Inflammatory macrophage treated with lipopolysaccharide for 4 hours (primary cell): Measurements from ENCODE around the gene RASGEF1B.

ENCODE experiments used
- DNase-seq: peaks from one replicate; pipeline ENCODE4 v3.0.0-alpha.2; 2020

Gene RASGEF1B

GRCh38 chr4:81465406-81466340 lies 6.0 kb downstream of the RASGEF1B start:
- DNase-seq = peak; percentile 22

- peak; percentile 10 for DNase-seq
Observed at GRCh38 chr4:81460834-81461233, 10.9 kb downstream of the RASGEF1B start.

- DNase-seq = peak; percentile 1
Observed at GRCh38 chr4:81460191-81460701, 11.5 kb downstream of the RASGEF1B start.

- DNase-seq = peak; percentile 1
Observed at GRCh38 chr4:81459228-81459627, 12.5 kb downstream of the RASGEF1B start.

- DNase-seq = no peak
Observed at GRCh38 chr4:81457921-81458520, 13.7 kb downstream of the RASGEF1B start.

- DNase-seq = no peak
Observed at GRCh38 chr4:81457345-81457744, 14.4 kb downstream of the RASGEF1B start.

- DNase-seq = no peak
Observed at GRCh38 chr4:81455897-81456296, 15.8 kb downstream of the RASGEF1B start.

GRCh38 chr4:81454948-81455347 lies 16.8 kb downstream of the RASGEF1B start:
- no peak for DNase-seq

- DNase-seq = no peak
Observed at GRCh38 chr4:81454499-81454898, 17.2 kb downstream of the RASGEF1B start.

- no peak for DNase-seq
Observed at GRCh38 chr4:81453024-81453423, 18.7 kb downstream of the RASGEF1B start.

- no peak for DNase-seq
Observed at GRCh38 chr4:81452452-81453006, 19.2 kb downstream of the RASGEF1B start.

GRCh38 chr4:81449015-81449414 lies 22.7 kb downstream of the RASGEF1B start:
- DNase-seq = no peak

- no peak for DNase-seq
Observed at GRCh38 chr4:81447566-81448229, 24.0 kb downstream of the RASGEF1B start.

GRCh38 chr4:81446634-81447033 lies 25.1 kb downstream of the RASGEF1B start:
- no peak for DNase-seq

- no peak for DNase-seq
Observed at GRCh38 chr4:81445196-81445595, 26.5 kb downstream of the RASGEF1B start.

GRCh38 chr4:81442484-81443085 lies 29.1 kb downstream of the RASGEF1B start:
- no peak for DNase-seq

- DNase-seq = no peak
Observed at GRCh38 chr4:81440949-81441348, 30.8 kb downstream of the RASGEF1B start.

GRCh38 chr4:81436941-81437574 lies 34.6 kb downstream of the RASGEF1B start:
- no peak for DNase-seq

- DNase-seq = no peak
Observed at GRCh38 chr4:81436096-81436495, 35.6 kb downstream of the RASGEF1B start.

GRCh38 chr4:81432825-81433224 lies 38.9 kb downstream of the RASGEF1B start:
- no peak for DNase-seq

GRCh38 chr4:81431971-81432370 lies 39.7 kb downstream of the RASGEF1B start:
- DNase-seq = no peak

- DNase-seq = no peak
Observed at GRCh38 chr4:81429607-81430006, 42.1 kb downstream of the RASGEF1B start.
